Transverse colon (tissue), 4 donors: ENCODE results near the gene JAKMIP2.

Experiments used
- POLR2A ChIP-seq: fragments of 450-650 bp; IDR thresholded peaks from one replicate; pipeline ENCODE4 v1.6.1; 2016; ENCODE audit warnings: antibody characterized with exemption, mild to moderate bottlenecking, moderate library complexity
- POLR2AphosphoS5 ChIP-seq, 3 donors: sonication (generic); formaldehyde crosslinking; IDR thresholded peaks; one replicate each; pipeline ENCODE4 v1.6.1; 2016; ENCODE audit warnings: antibody characterized with exemption in 3 of 3
- TF ChIP-seq, protein P1 (sequence below), 5 experiments: fragments of 200-600 bp in 3 of 5; fragments of 450-650 bp in 2 of 5; sonication (generic) in 3 of 5; IDR thresholded peaks; 1 replicate in 2 of 5; 2 replicates in 3 of 5; pipeline ENCODE4 v1.5.1; 2016 to 2017; ENCODE audit warnings: antibody characterized with exemption in 5 of 5, inconsistent platforms in 3 of 5, mild to moderate bottlenecking in 2 of 5, moderate library complexity in 1 of 5

- TF ChIP-seq, protein P1, sequence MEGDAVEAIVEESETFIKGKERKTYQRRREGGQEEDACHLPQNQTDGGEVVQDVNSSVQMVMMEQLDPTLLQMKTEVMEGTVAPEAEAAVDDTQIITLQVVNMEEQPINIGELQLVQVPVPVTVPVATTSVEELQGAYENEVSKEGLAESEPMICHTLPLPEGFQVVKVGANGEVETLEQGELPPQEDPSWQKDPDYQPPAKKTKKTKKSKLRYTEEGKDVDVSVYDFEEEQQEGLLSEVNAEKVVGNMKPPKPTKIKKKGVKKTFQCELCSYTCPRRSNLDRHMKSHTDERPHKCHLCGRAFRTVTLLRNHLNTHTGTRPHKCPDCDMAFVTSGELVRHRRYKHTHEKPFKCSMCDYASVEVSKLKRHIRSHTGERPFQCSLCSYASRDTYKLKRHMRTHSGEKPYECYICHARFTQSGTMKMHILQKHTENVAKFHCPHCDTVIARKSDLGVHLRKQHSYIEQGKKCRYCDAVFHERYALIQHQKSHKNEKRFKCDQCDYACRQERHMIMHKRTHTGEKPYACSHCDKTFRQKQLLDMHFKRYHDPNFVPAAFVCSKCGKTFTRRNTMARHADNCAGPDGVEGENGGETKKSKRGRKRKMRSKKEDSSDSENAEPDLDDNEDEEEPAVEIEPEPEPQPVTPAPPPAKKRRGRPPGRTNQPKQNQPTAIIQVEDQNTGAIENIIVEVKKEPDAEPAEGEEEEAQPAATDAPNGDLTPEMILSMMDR (IDR thresholded peaks at IDR 0.05) = no peak
- no peak for TF ChIP-seq POLR2A
- TF ChIP-seq POLR2AphosphoS5 (IDR thresholded peaks at IDR 0.05) = no peak
Measured at GRCh38 chr5:147801461-147801860, 18.9 kb upstream of the JAKMIP2 start.
